HL-60 (cell line): Measurements from ENCODE around the gene AMHR2.

Source experiments
- CTCF ChIP-seq: IDR thresholded peaks from one replicate; pipeline ENCODE4 v1.5.1; 2011; ENCODE audit warnings: low read length, control low read depth, inconsistent platforms; ENCODE audit not compliant: insufficient read depth
- REST ChIP-seq: IDR thresholded peaks from 2 replicates; pipeline ENCODE4 v1.6.1; 2012; ENCODE audit warnings: low read depth; ENCODE audit not compliant: insufficient replicate concordance

GRCh38 chr12:53424626-53425514 is 1.2 kb downstream of the AMHR2 start:
- TF ChIP-seq CTCF (no peak), REST (no peak)
